T-cell (primary cell): ENCODE data around the gene ZCCHC7. TPM values are rescaled to one million over a fixed set of nuclear protein-coding genes. Genes with fewer than 3 reads are reported as not detected.

ENCODE experiments used
- ATAC-seq, 4 experiments: fragments of 200-7000 bp in 3 of 4; fragments of 150-1000 bp in 1 of 4; cut with Tn5 transposase; replicated peaks in 1 of 4; 1 replicate in 3 of 4; 2 replicates in 1 of 4; pipeline ENCODE4 v1.10.0; 2021; ENCODE audit warnings: moderate library complexity in 3 of 4, mild to moderate bottlenecking in 2 of 4, moderate number of reproducible peaks in 1 of 4
- CTCF ChIA-PET, 2 donors: fragments of 300-600 bp; sonication (Branson Sonifier 250); formaldehyde crosslinking; loops; one replicate each; lab custom pipeline; 2022; ENCODE audit warnings: antibody characterized with exemption in 2 of 2; lab: Charles Lee
- POLR2A ChIA-PET, 2 donors: fragments of 300-600 bp; sonication (Branson Sonifier 250); formaldehyde crosslinking; loops; one replicate each; lab custom pipeline; 2022; ENCODE audit warnings: antibody characterized with exemption in 2 of 2; lab: Charles Lee
- DNase-seq, 35 experiments: peaks; one replicate each; pipeline versions ENCODE4 v3.0.0 to v3.0.0-alpha.2; 2013 to 2023
- H3K27ac ChIP-seq: one replicate; pipeline ENCODE4 v1.5.1; 2013; ENCODE audit warnings: low read length
- H3K27me3 ChIP-seq, 2 experiments: replicated peaks in 1 of 2; 1 replicate in 1 of 2; 2 replicates in 1 of 2; pipeline versions ENCODE4 v1.6.1 to v1.7.0; 2013; ENCODE audit warnings: low read length in 1 of 2, mixed read lengths in 1 of 2; ENCODE audit not compliant: control insufficient read depth in 2 of 2, insufficient read depth in 2 of 2; ENCODE audit errors: extremely low read depth in 1 of 2
- H3K36me3 ChIP-seq, 2 donors: 1 replicate in 1 of 2; 2 replicates in 1 of 2; pipeline versions ENCODE4 v1.6.1 to v1.7.0; 2013; ENCODE audit warnings: low read length in 1 of 2; ENCODE audit not compliant: control insufficient read depth in 2 of 2, insufficient read depth in 1 of 2; ENCODE audit errors: extremely low read depth in 1 of 2
- H3K4me1 ChIP-seq, 2 experiments: 1 replicate in 1 of 2; 2 replicates in 1 of 2; pipeline versions ENCODE4 v1.6.1 to v1.7.0; 2013; ENCODE audit warnings: low read length in 2 of 2, mixed read lengths in 1 of 2; ENCODE audit not compliant: insufficient read depth in 2 of 2, control insufficient read depth in 1 of 2; ENCODE audit errors: extremely low read depth in 1 of 2
- H3K4me3 ChIP-seq, 2 donors: 1 replicate in 1 of 2; 2 replicates in 1 of 2; pipeline versions ENCODE4 v1.5.1 to v1.7.0; 2013; ENCODE audit warnings: mild to moderate bottlenecking in 2 of 2, low read length in 1 of 2, moderate library complexity in 1 of 2; ENCODE audit not compliant: control insufficient read depth in 1 of 2; ENCODE audit errors: extremely low read depth in 1 of 2
- H3K9me3 ChIP-seq: 2 replicates; pipeline ENCODE4 v1.7.0; 2013
- H3K27ac Mint-ChIP-seq, 2 donors: one replicate each; pipeline ENCODE4 v1.8.0; 2020 to 2021; ENCODE audit warnings: mild to moderate bottlenecking in 2 of 2, mixed read lengths in 2 of 2
- H3K27me3 Mint-ChIP-seq, 2 donors: one replicate each; pipeline ENCODE4 v1.8.0; 2021 to 2022; ENCODE audit warnings: mixed read lengths in 2 of 2
- H3K36me3 Mint-ChIP-seq: one replicate; pipeline ENCODE4 v1.8.0; 2021; ENCODE audit warnings: mixed read lengths
- H3K4me1 Mint-ChIP-seq, 3 donors: one replicate each; pipeline ENCODE4 v1.8.0; 2020 to 2022; ENCODE audit warnings: mixed read lengths in 3 of 3, mild to moderate bottlenecking in 1 of 3
- H3K4me3 Mint-ChIP-seq, 3 donors: one replicate each; pipeline ENCODE4 v1.8.0; 2020 to 2022; ENCODE audit warnings: mild to moderate bottlenecking in 3 of 3, mixed read lengths in 3 of 3, moderate library complexity in 3 of 3
- H3K9me3 Mint-ChIP-seq, 3 donors: one replicate each; pipeline ENCODE4 v1.8.0; 2020 to 2022; ENCODE audit warnings: mixed read lengths in 3 of 3
- WGBS: methylation state at CpG from one replicate; pipeline ENCODE4 v1.1.5; 2013; ENCODE audit warnings: missing lambda C conversion rate; ENCODE audit not compliant: insufficient coverage; 5-methylcytosine and 5-hydroxymethylcytosine counted together
- total RNA-seq, 35 experiments: library from RNA in 6 of 35; stranded (reverse) in 6 of 35; fragments of 120-200 nt in 1 of 35; gene quantifications; one replicate each; pipeline versions ENCODE4 v1.2.1 to v1.2.4 and lab custom pipeline; 2013 to 2026

The ZCCHC7 gene
- total RNA-seq, 5 donors from 2014 or later (not counting 1 experiment from before 2014, with no cell fraction given): 29.1 to 44.2 (median 33.5) TPM

- CTCF ChIA-PET: interaction anchor here (0.6 to 1.3 kb wide), 3 partner anchors 159 to 389 kb away, joined by 3 to 4 read pairs (median 4); no protein-coding TSS in a partner anchor
Measured at GRCh38 chr9:37262410-37262809, 142.0 kb downstream of the ZCCHC7 start.

GRCh38 chr9:37264539-37264938 lies 144.2 kb downstream of the ZCCHC7 start:
- no peaks in the 10 kb centered on the region for H3K36me3 ChIP-seq
- CTCF ChIA-PET: interaction anchor here in 1 of 2 donors (0.6 kb wide), 1 partner anchor 11 kb away, joined by 3 read pairs; no protein-coding TSS in a partner anchor
- Mint-ChIP-seq H3K36me3 (peaks cover 17% of the 10 kb centered on the region), H3K27me3 (no peaks in the 10 kb centered on the region), H3K4me1 (peaks cover 5 to 19% (median 14%) of the 10 kb centered on the region in 3 donors), H3K9me3 (no peaks in the 10 kb centered on the region), H3K4me3 (no peak overlapping the region), H3K27ac (no peak overlapping the region)
- H3K27ac ChIP-seq: no peak overlapping the region
- no peaks in the 10 kb centered on the region for H3K27me3 ChIP-seq
- no peak overlapping the region for H3K4me3 ChIP-seq
- POLR2A ChIA-PET: no interaction called here
- no peak for ATAC-seq
- no CpG with 5 or more reads among the region's 1 CpG for WGBS
- H3K4me1 ChIP-seq: no peaks in the 10 kb centered on the region
- H3K9me3 ChIP-seq: no peaks in the 10 kb centered on the region
- DNase-seq: no peak

More at GRCh38 chr9:37262410-37262809, 142.0 kb downstream of the ZCCHC7 start:
- Histone ChIP-seq H3K4me3 (no peak overlapping the region), H3K4me1 (no peaks in the 10 kb centered on the region), H3K9me3 (no peaks in the 10 kb centered on the region), H3K27me3 (no peaks in the 10 kb centered on the region), H3K27ac (no peak overlapping the region), H3K36me3 (no peaks in the 10 kb centered on the region)
- Mint-ChIP-seq H3K4me1 (peaks cover 5 to 23% (median 16%) of the 10 kb centered on the region in 3 donors), H3K27ac (no peak overlapping the region), H3K36me3 (peaks cover 22% of the 10 kb centered on the region), H3K9me3 (no peaks in the 10 kb centered on the region), H3K4me3 (no peak overlapping the region), H3K27me3 (no peaks in the 10 kb centered on the region)
- WGBS: no CpG with 5 or more reads among the region's 4 CpGs
- DNase-seq (peak in 1 of 35 experiments; percentile 5), ATAC-seq (no peak)
- POLR2A ChIA-PET: interaction anchor here in 1 of 2 donors (0.6 kb wide), 1 partner anchor 460 kb away, joined by 6 read pairs; no protein-coding TSS in a partner anchor

- POLR2A ChIA-PET: interaction anchor here in 1 of 2 donors (0.6 kb wide), 1 partner anchor 18 kb away, joined by 3 read pairs; no protein-coding TSS in a partner anchor
- no peak overlapping the region for H3K4me3 Mint-ChIP-seq
- H3K36me3 ChIP-seq: no peaks in the 10 kb centered on the region
- no peak for ATAC-seq
- CTCF ChIA-PET: no interaction called here
- H3K27ac ChIP-seq: no peak overlapping the region
- WGBS: no CpG with 5 or more reads among the region's 1 CpG
- H3K4me3 ChIP-seq: no peak overlapping the region
- no peak for DNase-seq
- H3K4me1 ChIP-seq: no peaks in the 10 kb centered on the region
- no peaks in the 10 kb centered on the region for H3K27me3 ChIP-seq
- H3K4me1 Mint-ChIP-seq: peaks cover 0 to 15% (median 8%) of the 10 kb centered on the region in 3 donors
- H3K27me3 Mint-ChIP-seq: no peaks in the 10 kb centered on the region
- H3K9me3 Mint-ChIP-seq: no peaks in the 10 kb centered on the region
- H3K9me3 ChIP-seq: no peaks in the 10 kb centered on the region
- H3K27ac Mint-ChIP-seq: no peak overlapping the region
- peaks cover 13% of the 10 kb centered on the region for H3K36me3 Mint-ChIP-seq
Measured at GRCh38 chr9:37266630-37267029, 146.3 kb downstream of the ZCCHC7 start.

- no peak overlapping the region for H3K27ac ChIP-seq
- H3K4me3 ChIP-seq: no peak overlapping the region
- no peaks in the 10 kb centered on the region for H3K4me1 ChIP-seq
- CTCF ChIA-PET: no interaction called here
- DNase-seq: no peak
- H3K27me3 Mint-ChIP-seq: no peaks in the 10 kb centered on the region
- H3K36me3 Mint-ChIP-seq: peaks cover 35% of the 10 kb centered on the region
- H3K9me3 ChIP-seq: no peaks in the 10 kb centered on the region
- H3K27me3 ChIP-seq: no peaks in the 10 kb centered on the region
- no peak overlapping the region for H3K4me3 Mint-ChIP-seq
- H3K4me1 Mint-ChIP-seq: peaks cover 0 to 13% (median 9%) of the 10 kb centered on the region in 3 donors
- ATAC-seq: no peak
- no peak overlapping the region for H3K27ac Mint-ChIP-seq
- POLR2A ChIA-PET: no interaction called here
- H3K36me3 ChIP-seq: no peaks in the 10 kb centered on the region
- peaks cover 0 to 14% (median 3%) of the 10 kb centered on the region in 3 donors for H3K9me3 Mint-ChIP-seq
- WGBS: 100% methylated on average over 1 of the region's 5 CpGs
Measured at GRCh38 chr9:37269221-37269620, 148.8 kb downstream of the ZCCHC7 start.

- H3K27ac Mint-ChIP-seq: no peak overlapping the region
- Histone ChIP-seq H3K4me1 (no peaks in the 10 kb centered on the region), H3K27ac (no peak overlapping the region), H3K4me3 (no peak overlapping the region), H3K9me3 (no peaks in the 10 kb centered on the region), H3K36me3 (no peaks in the 10 kb centered on the region), H3K27me3 (no peaks in the 10 kb centered on the region)
- H3K4me1 Mint-ChIP-seq: peaks cover 9% of the 10 kb centered on the region in 3 donors
- no peaks in the 10 kb centered on the region for H3K27me3 Mint-ChIP-seq
- ChIA-PET CTCF (interaction anchor here in 1 of 2 donors (0.6 kb wide), 1 partner anchor 825 kb away, joined by 6 read pairs; no protein-coding TSS in a partner anchor), POLR2A (interaction anchor here in 1 of 2 donors (0.6 kb wide), 1 partner anchor 16 kb away, joined by 3 read pairs; no protein-coding TSS in a partner anchor)
- no peak for ATAC-seq
- H3K9me3 Mint-ChIP-seq: peaks cover 0 to 14% (median 3%) of the 10 kb centered on the region in 3 donors
- WGBS: 100% methylated on average over 2 of the region's 6 CpGs
- no peak overlapping the region for H3K4me3 Mint-ChIP-seq
- DNase-seq: no peak
- peaks cover 47% of the 10 kb centered on the region for H3K36me3 Mint-ChIP-seq
Measured at GRCh38 chr9:37271679-37272078, 151.3 kb downstream of the ZCCHC7 start.

- Histone ChIP-seq H3K36me3 (no peaks in the 10 kb centered on the region), H3K4me3 (no peak overlapping the region), H3K27me3 (no peaks in the 10 kb centered on the region), H3K9me3 (no peaks in the 10 kb centered on the region), H3K27ac (no peak overlapping the region), H3K4me1 (no peaks in the 10 kb centered on the region)
- ATAC-seq (no peak), DNase-seq (no peak)
- H3K4me3 Mint-ChIP-seq: no peak overlapping the region
- no peaks in the 10 kb centered on the region for H3K27me3 Mint-ChIP-seq
- ChIA-PET POLR2A (no interaction called here), CTCF (no interaction called here)
- H3K4me1 Mint-ChIP-seq: peaks cover 7 to 9% (median 9%) of the 10 kb centered on the region in 3 donors
- peaks cover 49% of the 10 kb centered on the region for H3K36me3 Mint-ChIP-seq
- H3K27ac Mint-ChIP-seq: no peak overlapping the region
- H3K9me3 Mint-ChIP-seq: peaks cover 0 to 14% (median 3%) of the 10 kb centered on the region in 3 donors
Measured at GRCh38 chr9:37273595-37273994, 153.2 kb downstream of the ZCCHC7 start.
